Hippocampal formation (tissue), 2 donors: Measurements from ENCODE around the gene CDK7.
"Not testable (repeated sequence)": the region's sequence is repeated elsewhere in the genome, so short reads cannot be mapped to it uniquely, and the experiment has no call there.

Experiments
- DNase-seq, 2 donors: peaks; one replicate each; lab custom pipeline; 2025; lab: John Stamatoyannopoulos, UW

Gene CDK7

GRCh38 chr5:69234457-69235268, at the start of gene CDK7:
TSS of gene CDK7 (plus strand) at chr5:69234886. CDS start at chr5:69234976, 90 bp downstream.
- peak; percentile 89 to 90 for DNase-seq

GRCh38 chr5:69187342-69187741, 47.3 kb upstream of the CDK7 start:
- no peak for DNase-seq

DNA sequence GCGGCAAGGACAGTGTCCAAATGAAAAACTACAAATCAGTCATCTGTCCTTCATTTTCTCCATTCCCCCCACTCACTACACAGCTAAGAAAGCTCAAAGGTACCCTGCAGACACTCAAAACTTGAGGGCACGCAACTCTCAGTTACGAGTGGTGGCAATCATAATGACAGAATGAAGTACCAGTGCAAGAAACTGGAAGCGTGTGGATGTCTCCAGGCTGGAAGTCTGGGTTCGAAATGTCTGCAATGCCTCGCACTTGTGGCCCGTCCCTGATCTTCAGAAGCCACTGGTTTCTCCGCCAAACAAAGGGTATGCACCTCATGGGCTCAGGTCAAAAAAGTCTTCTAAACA, 45.9 kb upstream of the CDK7 start:
- no peak for DNase-seq

- peak; percentile 75 to 83 for DNase-seq
Measured at GRCh38 chr5:69189162-69190086, 45.3 kb upstream of the CDK7 start, which contains the start of gene CENPH. TSS of gene CENPH (plus strand) at chr5:69189583. CDS start at chr5:69189635, 52 bp downstream.

DNA sequence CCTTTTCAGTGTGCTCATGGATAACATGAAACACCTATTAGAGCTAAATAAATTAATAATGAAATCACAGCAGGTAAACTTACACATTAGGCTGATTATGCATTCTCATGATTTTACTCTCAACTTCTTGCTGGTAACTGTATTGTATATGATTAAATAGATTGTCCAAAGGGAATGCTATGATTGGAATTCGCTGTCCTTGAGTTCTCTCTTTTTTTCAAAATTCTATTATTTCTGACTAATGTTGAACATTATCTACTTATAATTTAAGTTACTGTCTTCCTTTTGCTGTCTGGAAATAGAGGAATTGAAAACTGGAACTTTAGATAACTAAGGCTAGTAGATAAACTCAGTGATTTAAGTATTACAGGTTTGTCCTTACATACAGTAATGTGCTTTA, 32.2 kb upstream of the CDK7 start:
- no peak for DNase-seq

GRCh38 chr5:69206528-69207190, 28.0 kb upstream of the CDK7 start:
- DNase-seq: no peak

DNA sequence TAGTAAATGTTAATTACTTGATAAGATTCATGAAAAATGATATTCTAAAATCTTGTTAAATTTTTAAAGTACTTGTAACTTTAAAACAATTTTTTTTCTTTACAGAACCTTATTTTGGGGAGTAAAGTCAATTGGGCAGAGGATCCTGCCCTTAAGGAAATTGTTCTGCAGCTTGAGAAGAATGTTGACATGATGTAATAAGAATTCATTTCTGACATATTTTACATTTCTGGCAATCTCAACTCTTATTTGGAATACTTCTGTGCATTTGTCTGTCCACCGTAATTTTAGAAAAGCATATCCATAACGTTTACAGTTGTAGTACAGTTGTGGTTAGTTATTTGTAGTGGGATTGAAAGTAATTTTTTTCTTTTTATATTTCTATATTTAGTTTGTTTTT, 25.1 kb upstream of the CDK7 start:
- DNase-seq: no peak

- no peak for DNase-seq
Measured at GRCh38 chr5:69211200-69211599, 23.5 kb upstream of the CDK7 start.

DNA sequence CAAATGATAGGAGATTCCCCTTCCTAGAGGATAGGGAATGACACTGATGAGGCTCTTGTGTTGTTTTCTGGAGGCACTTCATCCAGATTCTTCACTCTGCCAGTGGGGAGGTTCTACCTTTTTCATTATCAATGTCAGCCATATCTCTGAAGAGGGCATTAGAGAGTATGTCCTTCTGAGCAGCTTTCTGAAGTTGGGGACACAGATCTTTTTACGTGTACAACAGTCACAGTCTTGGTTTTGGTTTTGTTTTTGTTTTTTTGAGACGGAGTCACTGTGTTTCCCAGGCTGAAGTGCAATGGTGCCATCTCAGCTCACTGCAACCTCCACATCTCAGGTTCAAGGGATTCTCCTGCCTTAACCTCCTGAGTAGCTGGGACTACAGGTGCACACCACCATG, 22.7 kb upstream of the CDK7 start:
- no peak for DNase-seq

DNA sequence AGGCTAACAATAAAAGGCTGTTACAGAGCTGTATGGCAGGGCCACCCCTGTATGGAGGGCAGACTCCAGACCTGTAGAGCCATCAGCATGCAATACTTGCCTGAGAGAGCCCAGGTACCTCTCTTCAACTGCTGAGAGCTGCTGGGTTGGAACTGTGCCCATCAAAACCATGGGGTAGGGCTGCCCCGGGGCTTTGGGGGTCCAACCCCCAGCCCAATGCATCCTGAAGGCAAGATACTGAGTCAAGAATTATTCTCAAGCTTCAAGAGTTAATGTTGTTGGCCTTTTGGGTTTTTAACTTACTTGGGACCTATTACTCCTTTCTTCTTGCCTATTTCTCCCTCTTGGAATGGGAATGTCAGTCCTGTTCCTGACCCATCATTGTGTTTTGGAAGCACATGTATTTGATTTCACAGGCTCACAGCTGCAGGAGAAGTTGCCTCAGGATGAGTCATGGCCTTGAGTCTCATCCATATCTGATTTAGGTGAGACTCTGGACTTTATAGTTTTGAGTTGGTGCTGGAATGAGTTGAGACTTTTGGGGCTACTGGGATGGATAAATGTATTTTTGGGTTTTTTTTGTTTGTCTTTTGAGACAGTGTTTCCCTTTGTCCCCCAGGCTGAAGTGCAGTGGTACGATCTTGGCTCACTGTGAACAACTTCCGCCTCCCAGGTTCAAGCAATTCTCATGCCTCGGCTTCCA, 21.0 kb upstream of the CDK7 start:
- no peak for DNase-seq

- DNase-seq: no peak
Measured at GRCh38 chr5:69217151-69217511, 17.6 kb upstream of the CDK7 start.

- DNase-seq: peak; percentile 87 to 97
Measured at GRCh38 chr5:69217548-69218526, 16.8 kb upstream of the CDK7 start.

DNA sequence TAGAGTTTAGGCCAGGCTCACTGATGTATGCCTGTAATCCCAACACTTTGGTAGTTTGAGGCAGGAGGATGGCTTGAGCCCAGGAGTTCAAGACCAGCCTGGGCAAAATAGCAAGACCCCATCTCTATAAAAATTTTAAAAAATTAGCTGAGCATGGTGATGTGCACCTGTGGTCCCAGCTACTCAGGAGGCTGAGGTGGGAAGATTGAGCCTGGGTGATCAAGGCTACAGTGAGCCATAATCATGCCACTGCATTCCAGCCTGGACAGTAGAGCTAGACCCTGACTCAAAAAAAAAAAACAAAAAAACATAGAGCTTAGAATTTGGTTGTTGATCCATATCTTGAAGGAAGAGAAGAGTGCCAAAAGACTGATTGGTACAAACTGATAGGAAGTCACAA, 14.7 kb upstream of the CDK7 start:
- no peak for DNase-seq

DNA sequence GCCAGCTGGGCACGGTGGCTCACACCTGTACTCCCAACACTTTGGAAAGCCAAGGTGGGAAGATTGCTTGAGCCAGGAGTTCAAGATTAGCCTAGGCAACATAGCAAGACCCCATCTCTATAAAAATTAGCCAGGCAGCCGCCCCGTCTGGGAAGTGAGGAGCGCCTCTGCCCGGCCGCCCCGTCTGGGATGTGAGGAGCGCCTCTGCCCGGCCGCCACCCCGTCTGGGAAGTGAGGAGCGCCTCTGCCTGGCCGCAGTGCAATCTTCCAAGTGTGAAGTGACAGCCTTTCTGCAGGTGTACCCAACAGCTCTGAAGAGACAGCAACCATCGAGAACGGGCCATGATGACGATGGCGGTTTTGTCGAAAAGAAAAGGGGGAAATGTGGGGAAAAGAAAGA, 14.3 kb upstream of the CDK7 start:
- not testable (repeated sequence) for DNase-seq

GRCh38 chr5:69220833-69221232, 13.9 kb upstream of the CDK7 start:
- not testable (repeated sequence) for DNase-seq

DNA sequence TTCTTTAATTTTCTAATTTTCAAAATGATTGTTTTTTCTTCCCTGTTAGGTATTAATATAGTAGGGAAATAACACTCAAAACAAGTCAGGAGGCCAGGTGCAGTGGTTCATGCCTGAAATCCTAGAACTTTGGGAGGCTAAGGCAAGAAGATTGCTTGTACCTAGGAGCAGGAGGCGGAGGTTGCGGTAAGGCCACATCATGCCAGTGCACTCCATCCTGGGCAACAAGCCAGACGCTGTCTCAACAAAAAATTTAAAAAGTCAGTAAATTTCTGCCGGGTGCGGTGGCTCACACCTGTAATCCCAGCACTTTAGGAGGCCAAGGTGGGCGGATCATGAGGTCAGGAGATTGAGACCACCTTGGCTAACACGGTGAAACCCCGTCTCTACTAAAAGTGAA, 10.2 kb upstream of the CDK7 start:
- no peak for DNase-seq

DNA sequence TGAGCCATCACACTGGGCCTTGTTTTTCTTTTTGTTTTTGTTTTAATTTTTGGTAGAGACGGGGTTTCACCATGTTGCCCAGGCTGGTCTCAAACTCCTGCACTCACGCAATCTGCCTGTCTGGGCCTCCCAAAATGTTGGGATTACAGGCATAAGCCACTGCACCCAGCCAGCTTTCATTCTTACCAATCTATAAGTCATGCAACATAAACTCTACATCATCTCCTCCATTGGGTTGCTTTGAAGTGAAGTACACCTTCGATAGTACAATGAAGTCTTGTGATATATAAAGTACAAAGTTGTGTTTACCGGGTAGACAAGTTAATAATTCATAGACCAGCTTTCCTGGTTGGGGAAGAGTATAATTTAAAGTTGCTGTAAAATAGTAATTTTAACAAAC, 8.8 kb upstream of the CDK7 start:
- no peak for DNase-seq

DNA sequence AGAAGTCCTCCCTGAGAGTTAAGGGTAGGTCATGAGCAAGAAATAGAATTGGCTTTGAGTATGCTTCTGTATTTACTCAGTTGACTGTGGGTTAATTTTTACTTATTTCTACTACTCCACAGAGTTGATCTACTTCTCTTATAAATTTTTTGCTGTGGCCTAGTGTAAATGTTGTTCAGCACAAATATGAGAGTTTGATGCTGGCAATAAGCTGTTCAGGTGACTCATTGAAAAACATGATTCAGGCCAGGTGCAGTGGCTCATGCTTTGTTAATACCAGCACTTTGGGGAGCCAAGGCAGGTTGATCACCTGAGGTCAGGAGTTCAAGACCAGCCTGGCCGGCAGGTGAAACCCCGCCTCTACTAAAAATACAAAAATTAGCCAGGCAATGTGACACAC, 4.5 kb upstream of the CDK7 start:
- DNase-seq: no peak

DNA sequence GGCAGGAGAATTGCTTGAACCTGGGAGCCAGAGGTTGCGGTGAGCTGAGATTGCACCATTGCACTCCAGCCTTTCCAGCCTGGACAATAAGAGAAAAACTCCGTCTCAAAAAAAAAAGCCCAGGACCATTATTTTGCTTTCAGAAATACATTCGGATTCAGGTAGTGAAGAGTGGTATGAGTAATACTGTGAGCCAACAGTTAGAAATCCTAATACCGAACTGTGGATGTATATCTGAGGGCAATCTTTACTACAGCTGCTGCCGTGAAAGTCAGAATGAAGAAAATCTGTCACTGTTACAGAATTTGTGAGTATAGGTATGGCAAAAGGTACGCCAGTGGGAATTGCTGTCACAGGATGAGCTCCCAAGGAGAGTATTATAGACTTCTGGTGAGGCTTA, 3.4 kb upstream of the CDK7 start:
- no peak for DNase-seq

GRCh38 chr5:69231851-69232250, 2.8 kb upstream of the CDK7 start:
- no peak for DNase-seq

DNA sequence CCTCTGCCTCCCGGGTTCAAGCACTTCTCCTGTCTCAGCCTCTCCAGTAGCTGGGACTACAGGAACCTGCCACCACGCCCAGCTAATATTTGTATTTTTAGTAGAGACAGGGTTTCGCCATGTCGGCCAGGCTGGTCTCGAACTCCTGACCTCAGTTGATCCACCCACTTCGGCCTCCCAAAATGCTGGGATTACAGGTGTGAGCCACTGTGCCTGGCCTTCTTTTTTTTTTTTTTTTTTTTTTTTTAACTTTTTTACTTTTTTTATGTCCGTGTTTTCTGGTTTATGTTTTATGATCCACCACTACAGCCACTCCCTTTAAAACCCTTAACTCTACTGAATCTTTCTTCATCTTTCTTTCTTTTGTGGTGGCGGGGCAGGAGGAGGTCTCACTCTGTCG, 2.0 kb downstream of the CDK7 start:
- not testable (repeated sequence) for DNase-seq
